HuH-7 (cell line): Measurements from ENCODE around the gene SCN8A.

Source experiments
- DNase-seq: peaks from one replicate; pipeline ENCODE4 v3.0.0; 2011; ENCODE audit warnings: low spot score

Gene SCN8A

DNA sequence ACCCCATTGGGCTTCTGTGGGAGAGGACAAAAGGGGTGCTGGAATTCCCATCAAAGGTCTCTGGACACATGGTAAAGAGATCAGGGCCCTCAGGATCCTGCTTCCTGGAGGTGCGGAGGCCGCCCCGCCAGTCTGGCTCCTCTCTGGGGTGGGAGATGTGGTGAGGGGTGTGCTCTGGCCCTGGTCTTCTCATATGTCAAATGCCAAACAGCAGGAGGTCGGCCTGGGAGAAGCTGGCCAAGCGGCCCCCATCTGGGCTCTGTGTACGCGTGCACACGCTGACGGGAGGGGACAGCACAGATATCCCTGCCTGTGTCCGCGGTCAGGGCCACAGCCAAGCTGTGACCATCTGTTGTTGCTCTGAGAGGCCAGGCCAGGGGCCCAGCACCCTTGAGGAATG is 243.4 kb downstream of the SCN8A start:
- DNase-seq, result no peak

DNA sequence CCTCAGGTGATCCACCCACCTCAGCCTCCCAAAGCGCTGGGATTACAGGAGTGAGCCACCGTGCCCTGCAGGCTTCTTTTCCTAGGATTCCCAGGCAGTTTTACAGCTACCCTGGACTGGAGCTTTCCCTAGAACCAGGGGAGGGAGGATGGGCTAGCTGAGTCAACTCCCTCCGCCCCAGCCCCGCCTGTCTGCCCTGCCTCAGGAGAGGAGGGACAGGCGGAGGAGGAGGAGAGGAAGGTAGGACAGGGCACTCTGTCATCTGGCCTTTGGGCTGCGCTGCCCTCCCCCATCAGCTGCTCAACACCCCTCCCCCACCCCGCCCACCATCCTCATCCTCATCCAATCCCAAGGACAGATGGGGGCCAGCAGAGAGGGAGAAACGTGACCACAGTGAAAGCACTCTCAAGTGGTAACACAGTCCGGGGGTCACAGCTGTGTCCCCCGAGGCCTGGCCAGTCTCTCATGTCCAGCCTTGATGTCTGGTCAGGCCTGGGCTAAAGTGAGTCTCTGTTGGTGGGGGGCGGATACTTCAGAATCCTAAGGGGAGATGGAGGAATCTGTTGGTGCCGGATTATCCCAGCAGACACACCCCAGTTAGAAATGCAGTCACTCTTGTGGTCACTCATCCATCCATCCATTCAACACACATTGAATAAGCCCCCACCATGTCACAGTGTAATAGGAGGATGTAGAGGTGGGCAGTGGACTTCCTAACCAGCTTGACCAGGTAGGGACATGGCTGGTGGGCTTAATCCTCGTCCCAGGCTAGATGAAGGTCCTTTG is 245.2 kb downstream of the SCN8A start:
- DNase-seq, result no peak

DNA sequence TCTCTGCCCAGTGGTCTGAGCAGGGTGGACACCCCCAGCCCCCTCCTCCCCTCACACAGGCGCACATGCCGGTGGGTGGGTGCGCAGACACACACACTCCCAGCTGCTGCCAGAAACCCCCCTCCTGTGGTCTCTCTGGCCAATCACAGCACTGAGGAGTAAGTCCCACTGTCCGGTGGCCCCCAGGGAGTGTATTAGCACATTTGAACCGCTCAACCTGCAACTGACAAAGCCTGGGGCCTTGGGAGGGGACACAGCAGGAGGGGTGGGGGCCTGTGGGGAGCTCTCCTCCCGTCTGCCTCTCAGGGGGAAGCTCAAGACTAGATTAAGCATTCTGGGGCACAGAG is 245.8 kb downstream of the SCN8A start:
- DNase-seq, result no peak

GRCh38 chr12:51837286-51837685 is 246.3 kb downstream of the SCN8A start:
- DNase-seq, result no peak

- no peak for DNase-seq
Observed at GRCh38 chr12:51838036-51838435, 247.0 kb downstream of the SCN8A start.

DNA sequence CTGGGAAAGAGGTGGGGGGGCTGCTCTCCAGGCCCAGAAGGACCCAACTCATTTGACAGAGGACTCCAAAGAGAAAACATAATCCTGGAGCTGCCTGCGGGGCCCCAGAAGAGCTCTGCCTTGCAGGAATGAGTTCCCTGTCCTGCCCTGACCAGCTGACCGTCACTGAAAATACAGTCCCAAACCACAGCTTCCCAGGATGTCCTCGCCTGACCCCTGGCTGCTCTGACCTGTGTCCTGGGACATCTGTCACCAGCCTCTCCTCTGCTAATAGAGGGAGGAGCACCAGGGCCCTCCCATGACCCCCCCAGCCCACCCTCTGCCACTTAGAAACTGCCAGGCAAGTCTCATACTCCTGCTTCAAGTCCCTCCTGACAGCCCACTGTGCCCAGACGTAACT is 247.7 kb downstream of the SCN8A start:
- DNase-seq, result no peak

DNA sequence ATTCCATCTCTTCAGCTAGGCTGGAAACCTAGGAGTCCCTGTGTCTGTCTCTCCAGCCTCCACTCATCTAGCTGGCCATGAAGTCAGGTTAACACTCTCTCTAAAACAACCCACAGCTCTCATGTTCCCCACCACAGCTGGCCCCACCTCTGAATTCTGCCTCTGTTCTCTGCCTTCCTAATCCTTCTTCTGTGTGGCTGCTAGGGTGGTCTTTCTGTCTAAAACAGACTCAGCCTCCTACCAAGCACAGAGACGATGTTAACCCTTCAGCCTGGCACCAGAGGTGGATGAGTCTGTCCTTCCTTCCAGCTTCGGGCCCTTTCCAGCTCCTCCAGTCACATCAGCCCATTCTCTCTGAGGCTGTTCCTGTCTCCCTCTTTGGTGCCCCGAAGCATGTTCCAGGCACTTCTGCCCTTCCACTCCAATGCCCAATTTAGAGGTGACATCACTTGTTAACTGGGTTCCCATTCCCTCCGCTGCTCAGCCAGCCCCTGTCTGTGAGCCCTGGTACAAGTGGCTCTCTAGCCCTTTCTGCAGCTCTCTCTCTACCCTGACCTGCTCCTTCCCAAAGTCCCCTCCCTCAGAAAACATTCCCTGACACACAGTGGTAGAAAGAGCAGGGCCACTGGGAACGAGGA is 248.4 kb downstream of the SCN8A start:
- no peak for DNase-seq

DNA sequence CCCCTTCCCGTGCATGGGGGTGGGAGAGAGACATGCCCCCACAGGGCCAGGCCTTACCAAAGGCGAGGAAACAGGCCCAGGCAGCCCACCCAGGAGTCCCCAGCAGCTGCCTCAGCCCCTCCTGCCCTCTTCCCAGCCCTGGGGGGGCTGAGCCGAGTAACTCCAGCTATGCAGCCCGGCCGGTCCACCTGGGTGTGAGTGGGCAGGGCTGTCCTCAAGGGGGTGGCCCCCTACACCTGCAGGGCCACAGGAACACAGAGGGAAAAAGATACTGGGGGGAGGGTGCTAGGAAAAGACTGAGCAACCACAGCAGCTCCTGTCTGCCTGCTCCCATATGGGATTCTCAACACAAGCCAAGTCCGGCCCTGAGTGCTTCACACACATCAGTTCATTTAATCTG is 249.9 kb downstream of the SCN8A start:
- no peak for DNase-seq

DNA sequence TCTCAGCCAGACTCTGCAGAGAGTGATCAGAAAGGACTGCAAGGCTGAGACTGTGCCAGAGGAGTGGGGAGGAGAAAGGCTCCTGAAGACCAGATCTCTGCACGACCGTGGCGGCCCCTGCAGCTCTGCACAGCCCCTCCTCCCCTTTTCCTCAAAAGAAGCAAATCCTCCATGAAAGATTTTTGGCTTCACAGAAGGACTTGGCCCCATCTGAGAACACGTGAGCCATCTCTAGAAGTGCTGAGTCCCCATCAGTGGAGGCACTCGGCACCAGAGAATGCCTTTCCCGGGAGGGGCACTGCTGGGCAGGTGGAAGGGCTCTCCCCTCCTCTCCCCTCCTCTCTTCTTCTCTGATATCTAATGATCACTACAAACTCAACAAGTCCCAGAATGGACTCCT is 250.7 kb downstream of the SCN8A start:
- no peak for DNase-seq

DNA sequence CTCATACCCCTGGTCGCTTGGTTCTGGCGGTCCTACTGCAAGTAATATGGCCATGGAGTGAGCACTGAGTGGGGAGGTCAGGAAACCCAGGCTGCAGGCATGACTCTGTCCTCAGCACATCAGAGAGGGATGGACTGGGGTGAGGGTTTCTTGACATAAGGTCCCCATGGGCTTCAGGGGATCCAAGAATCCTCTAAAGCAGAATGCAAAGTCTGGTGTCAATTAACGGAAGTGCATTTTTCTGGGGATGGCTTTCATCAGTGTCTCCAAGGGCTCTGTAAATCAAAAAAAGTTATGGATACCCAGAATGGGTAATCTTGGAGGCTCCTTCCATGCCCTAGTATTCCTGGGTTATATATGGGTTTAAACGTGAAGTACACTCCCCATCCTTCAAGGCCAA is 253.8 kb downstream of the SCN8A start:
- DNase-seq, result no peak

GRCh38 chr12:51845482-51845881 is 254.4 kb downstream of the SCN8A start:
- DNase-seq, result no peak

DNA sequence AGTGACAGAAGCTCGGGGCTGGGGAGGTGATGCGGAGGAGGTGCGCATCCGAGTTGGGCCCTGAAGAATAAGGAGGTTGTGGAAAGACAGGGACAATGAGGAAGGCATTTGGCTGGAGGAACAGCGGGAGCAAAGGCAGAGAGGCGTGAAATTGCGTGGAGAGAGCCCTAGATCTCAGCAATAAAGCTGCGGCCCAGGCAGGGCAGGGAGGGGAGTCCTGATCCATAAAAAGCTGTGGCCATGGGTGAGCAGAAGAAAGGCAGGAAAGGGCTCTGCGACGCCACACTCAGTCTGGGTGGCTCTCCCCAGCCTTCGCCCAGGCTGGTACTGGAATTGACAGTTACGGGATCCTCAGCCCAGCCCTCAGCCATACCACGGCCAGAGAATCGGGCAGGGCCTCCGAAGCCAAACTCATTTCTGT is 255.2 kb downstream of the SCN8A start:
- no peak for DNase-seq

DNA sequence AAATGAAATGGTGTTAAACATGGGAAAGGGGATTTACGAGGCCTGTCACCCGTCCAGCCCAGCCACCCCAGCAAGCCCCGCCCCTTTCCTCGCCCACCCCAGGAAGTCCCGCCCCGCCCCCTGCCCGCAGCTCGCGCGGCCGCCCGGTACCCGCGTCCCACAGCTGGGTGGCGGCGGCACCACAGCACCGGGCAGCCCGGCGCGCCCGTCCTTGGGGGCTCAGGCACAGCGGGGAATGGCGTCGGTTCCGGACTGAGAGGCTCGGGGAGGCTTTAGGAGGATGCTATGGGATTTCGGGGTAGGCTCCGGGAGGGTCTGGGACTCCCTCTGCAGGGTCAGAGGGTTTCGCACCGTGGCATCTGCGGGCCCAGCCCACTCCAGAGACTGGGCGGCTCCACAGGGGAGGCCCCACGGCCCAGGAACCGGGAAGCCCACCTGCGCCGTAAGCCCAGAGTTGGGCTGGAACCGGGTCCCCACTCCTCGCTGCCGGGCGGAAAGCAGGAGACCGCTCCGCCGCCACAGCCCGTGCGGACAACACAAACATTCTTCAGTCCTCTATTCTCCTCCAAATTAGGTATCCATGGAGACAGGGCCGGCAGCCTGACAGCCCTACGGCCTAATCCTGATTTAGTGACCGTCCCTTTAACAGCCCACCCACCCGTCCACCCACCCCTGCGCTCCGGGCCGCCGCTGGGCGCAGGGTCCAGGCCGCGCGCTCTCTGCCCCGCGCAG is 256.0 kb downstream of the SCN8A start:
- peak; percentile 92 for DNase-seq

DNA sequence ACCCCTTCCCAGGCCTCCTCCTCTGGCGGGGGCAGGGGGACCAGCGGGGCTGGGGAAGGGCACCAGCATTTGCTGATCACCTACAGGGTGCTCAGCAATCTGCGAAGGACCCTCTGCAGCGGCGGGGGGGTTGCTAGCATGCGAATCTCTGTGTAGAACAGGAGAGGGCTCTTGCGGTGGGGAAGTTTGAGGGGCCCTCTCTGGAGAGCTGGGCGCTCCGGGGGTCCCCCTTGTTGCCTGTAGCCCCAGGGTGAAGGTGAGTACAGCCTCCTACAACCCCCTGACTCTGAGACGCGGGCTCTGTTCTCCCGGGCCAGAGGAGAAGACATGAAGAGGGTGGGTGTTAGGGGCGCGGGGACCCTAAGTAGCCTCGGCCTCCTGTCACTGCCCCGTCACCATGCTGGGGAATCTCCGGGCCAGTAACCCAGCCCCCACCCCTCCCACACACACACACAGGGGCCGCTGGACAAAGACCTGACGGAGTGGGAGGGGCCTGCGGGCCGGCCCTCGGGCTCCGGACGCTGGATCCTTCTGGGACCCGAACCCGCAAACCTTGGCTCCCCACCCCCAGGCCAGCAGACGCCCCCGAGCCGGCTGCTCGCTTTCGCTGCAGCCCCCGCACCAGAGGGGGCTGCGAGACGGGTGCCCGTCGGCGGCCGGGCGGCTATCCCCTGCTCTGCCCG is 256.8 kb downstream of the SCN8A start:
- DNase-seq, result peak; percentile 85

DNA sequence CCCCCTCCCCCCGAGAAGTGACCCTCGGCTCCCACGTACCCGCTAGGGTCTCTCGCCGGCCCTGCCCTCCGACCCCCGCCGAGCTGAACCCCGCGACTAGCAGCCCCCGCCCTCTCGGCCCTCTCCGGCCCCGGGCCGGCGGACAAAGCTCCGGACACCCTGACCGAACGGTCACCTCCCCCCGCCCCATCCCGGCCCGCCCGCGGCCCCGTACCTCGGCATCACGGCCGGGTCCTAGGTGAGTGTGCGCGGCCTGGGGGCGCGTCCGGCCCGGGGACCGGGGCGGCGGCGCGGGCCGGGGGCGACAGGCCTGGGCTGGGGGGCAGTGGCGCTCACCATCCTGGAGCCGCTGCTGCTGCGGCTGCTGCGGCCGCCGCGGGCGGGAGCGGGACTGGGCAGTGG is 257.3 kb downstream of the SCN8A start, which contains the start of gene FIGNL2:
Gene FIGNL2 (minus strand): TSS at position 393 of the 402 bp plus-strand sequence. CDS start 26,305 bp downstream, outside the sequence.
- DNase-seq, result no peak

- peak; percentile 97 for DNase-seq
Observed at GRCh38 chr12:51848841-51849735, 258.1 kb downstream of the SCN8A start.

DNA sequence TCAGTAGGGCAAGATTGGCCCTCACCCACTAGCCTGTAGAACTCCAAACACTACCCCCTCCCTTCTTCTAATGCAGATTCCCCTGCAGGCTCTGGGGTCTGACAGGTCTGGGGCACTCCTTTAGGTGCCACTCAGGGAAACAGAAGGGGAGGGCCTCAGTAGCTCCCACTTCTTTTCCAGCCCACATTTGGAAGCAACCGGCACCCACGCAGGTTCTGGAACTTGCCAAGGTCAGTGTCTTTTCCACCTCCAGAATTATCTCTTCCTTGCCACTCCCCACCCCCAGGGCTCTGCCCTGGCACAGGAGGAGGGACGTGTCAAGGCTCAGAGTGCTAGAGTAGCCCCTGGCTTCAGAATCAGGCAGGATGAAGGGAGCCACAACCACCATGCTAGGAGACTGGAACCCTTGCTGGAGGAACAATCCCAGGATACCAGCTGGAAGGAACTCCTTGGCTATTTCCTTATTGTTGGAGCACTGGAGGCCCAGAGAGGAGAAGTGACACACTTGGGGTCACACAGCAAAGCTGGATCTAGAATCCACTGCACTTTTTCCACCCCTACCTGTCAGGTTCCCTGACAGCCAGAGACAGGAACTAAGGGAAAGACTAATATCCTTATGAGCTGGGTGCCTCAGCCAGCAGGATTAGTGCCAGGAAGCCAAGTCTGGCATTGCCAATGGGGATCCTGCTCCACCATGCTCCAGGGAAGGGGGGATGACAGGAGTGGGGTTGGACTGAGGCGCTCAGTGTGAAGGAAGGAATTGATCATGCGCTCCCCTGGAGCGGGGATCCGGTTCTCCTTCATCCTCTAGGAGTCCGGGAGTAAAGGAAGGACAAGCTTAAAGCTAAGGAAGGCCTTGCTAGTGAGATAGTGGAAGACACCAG is 259.3 kb downstream of the SCN8A start:
- DNase-seq, result no peak

DNA sequence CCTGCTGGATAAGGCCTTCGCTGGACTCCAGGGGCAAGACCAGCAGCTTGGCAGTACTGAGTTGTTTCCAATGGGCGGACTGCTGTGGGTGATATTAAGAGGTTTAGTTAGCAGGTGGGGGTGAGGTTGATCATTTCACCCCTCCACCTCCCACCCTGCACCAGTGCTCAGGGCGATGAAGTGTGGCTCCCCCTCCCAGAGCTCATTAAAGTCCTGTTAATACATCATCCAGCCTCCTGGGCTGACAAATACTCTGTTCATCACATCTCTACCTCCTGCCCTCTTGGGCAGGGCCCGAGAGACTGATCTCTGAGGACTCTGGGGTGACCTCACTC is 259.9 kb downstream of the SCN8A start:
- DNase-seq, result no peak

- DNase-seq, result no peak
Observed at GRCh38 chr12:51851413-51852124, 260.5 kb downstream of the SCN8A start.
